ENCODE data around the gene CDH13. TPM values are rescaled to one million over a fixed set of nuclear protein-coding genes. Genes with fewer than 3 reads are reported as not detected.

CDH13 gene
- total RNA-seq, 2 donors from 2014 or later, result 2.4 to 6.3 TPM

- TF ChIP-seq CTCF (IDR thresholded peaks at IDR 0.05), result no peak
- no peaks in the 10 kb centered on the region for H3K4me1 ChIP-seq
- H3K9me3 ChIP-seq, result no peaks in the 10 kb centered on the region
- no peak overlapping the region for H3K4me3 ChIP-seq
- no peaks in the 10 kb centered on the region for H3K36me3 ChIP-seq
- H3K9ac ChIP-seq (ENCODE audit: low read depth in 2 of 2, low read length in 2 of 2), result no peak overlapping the region
- no peaks in the 10 kb centered on the region for H3K27me3 ChIP-seq
- intact Hi-C loops (cut with DNase I), result no loop called here
- H3K27ac ChIP-seq, result no peak overlapping the region
- no peak for DNase-seq
These were observed 207.5 kb downstream of the CDH13 start for GRCh38 chr16:82834151-82834815.

GRCh38 chr16:82835487-82836155, 208.9 kb downstream of the CDH13 start:
- intact Hi-C loops (cut with DNase I), result no loop called here
- Histone ChIP-seq H3K9me3 (no peaks in the 10 kb centered on the region), H3K36me3 (no peaks in the 10 kb centered on the region), H3K4me1 (no peaks in the 10 kb centered on the region), H3K9ac (ENCODE audit: low read depth in 2 of 2, low read length in 2 of 2) (no peak overlapping the region), H3K27ac (no peak overlapping the region), H3K27me3 (no peaks in the 10 kb centered on the region), H3K4me3 (no peak overlapping the region)
- DNase-seq, result no peak
- no peak for TF ChIP-seq CTCF (IDR thresholded peaks at IDR 0.05)

GRCh38 chr16:82841108-82841507, 214.3 kb downstream of the CDH13 start:
- TF ChIP-seq CTCF (IDR thresholded peaks at IDR 0.05), result no peak
- Histone ChIP-seq H3K4me3 (no peak overlapping the region), H3K9me3 (no peaks in the 10 kb centered on the region), H3K27me3 (no peaks in the 10 kb centered on the region), H3K4me1 (no peaks in the 10 kb centered on the region), H3K36me3 (no peaks in the 10 kb centered on the region), H3K27ac (no peak overlapping the region), H3K9ac (ENCODE audit: low read depth in 2 of 2, low read length in 2 of 2) (no peak overlapping the region)
- DNase-seq, result no peak
- intact Hi-C loops (cut with DNase I), result no loop called here

GRCh38 chr16:82843606-82844271, 217.0 kb downstream of the CDH13 start:
- intact Hi-C loops (cut with DNase I), result no loop called here
- no peak overlapping the region for H3K9ac ChIP-seq (ENCODE audit: low read depth in 2 of 2, low read length in 2 of 2)
- H3K9me3 ChIP-seq, result no peaks in the 10 kb centered on the region
- no peak for DNase-seq
- no peaks in the 10 kb centered on the region for H3K36me3 ChIP-seq
- no peak overlapping the region for H3K27ac ChIP-seq
- no peak for TF ChIP-seq CTCF (IDR thresholded peaks at IDR 0.05)
- no peaks in the 10 kb centered on the region for H3K27me3 ChIP-seq
- no peaks in the 10 kb centered on the region for H3K4me1 ChIP-seq
- no peak overlapping the region for H3K4me3 ChIP-seq

- Histone ChIP-seq H3K9me3 (no peaks in the 10 kb centered on the region), H3K4me3 (no peak overlapping the region), H3K4me1 (no peaks in the 10 kb centered on the region), H3K27ac (no peak overlapping the region), H3K27me3 (no peaks in the 10 kb centered on the region), H3K36me3 (no peaks in the 10 kb centered on the region), H3K9ac (ENCODE audit: low read depth in 2 of 2, low read length in 2 of 2) (no peak overlapping the region)
- intact Hi-C loops (cut with DNase I), result no loop called here
- no peak for DNase-seq
- TF ChIP-seq CTCF (IDR thresholded peaks at IDR 0.05), result no peak
These were observed 218.3 kb downstream of the CDH13 start for GRCh38 chr16:82845116-82845515.
